NAMALWA (cell line): ENCODE data around the gene SCYL3.
"Not testable (repeated sequence)": the region's sequence is repeated elsewhere in the genome, so short reads cannot be mapped to it uniquely, and the experiment has no call there.

Experiments
- DNase-seq: peaks from one replicate; pipeline ENCODE4 v3.0.0-alpha.2; 2015; ENCODE audit warnings: low spot score

Gene SCYL3

GRCh38 chr1:169812131-169812530 is 81.6 kb downstream of the SCYL3 start:
- no peak for DNase-seq

- DNase-seq = not testable (repeated sequence)
These were observed 82.2 kb downstream of the SCYL3 start for GRCh38 chr1:169811418-169812035.

GRCh38 chr1:169809370-169810095 is 84.2 kb downstream of the SCYL3 start:
- DNase-seq = peak; percentile 66

GRCh38 chr1:169804941-169805340 is 88.8 kb downstream of the SCYL3 start:
- no peak for DNase-seq

GRCh38 chr1:169802888-169803287 is 90.8 kb downstream of the SCYL3 start:
- DNase-seq = no peak
